Nephron (organoid): Measurements from ENCODE around the gene CITED1.

Experiments
- H3K27ac Mint-ChIP-seq, 3 experiments: 2 replicates each; pipeline ENCODE4 v1.8.0; 2020; ENCODE audit warnings: mixed read lengths in 3 of 3, mild to moderate bottlenecking in 2 of 3, moderate library complexity in 1 of 3
- H3K27me3 Mint-ChIP-seq: 2 replicates; pipeline ENCODE4 v1.8.0; 2021; ENCODE audit warnings: low read depth, mild to moderate bottlenecking, moderate library complexity, mixed read lengths
- H3K36me3 Mint-ChIP-seq: 2 replicates; pipeline ENCODE4 v1.8.0; 2020; ENCODE audit warnings: low read depth, mixed read lengths
- H3K4me1 Mint-ChIP-seq: 2 replicates; pipeline ENCODE4 v1.8.0; 2020; ENCODE audit warnings: mixed read lengths
- H3K4me3 Mint-ChIP-seq, 3 experiments: 2 replicates each; pipeline ENCODE4 v1.8.0; 2020; ENCODE audit warnings: mild to moderate bottlenecking in 3 of 3, mixed read lengths in 3 of 3, moderate library complexity in 2 of 3
- H3K9me3 Mint-ChIP-seq: 2 replicates; pipeline ENCODE4 v1.8.0; 2020; ENCODE audit warnings: mixed read lengths
- TF ChIP-seq, protein P1 (sequence below), 3 experiments: fragments of 200-600 bp; sonication (generic); IDR thresholded peaks; one replicate each; pipeline ENCODE4 v1.5.0; 2021; ENCODE audit warnings: antibody characterized with exemption in 3 of 3; ENCODE audit not compliant: unreplicated experiment in 3 of 3

Gene CITED1

DNA sequence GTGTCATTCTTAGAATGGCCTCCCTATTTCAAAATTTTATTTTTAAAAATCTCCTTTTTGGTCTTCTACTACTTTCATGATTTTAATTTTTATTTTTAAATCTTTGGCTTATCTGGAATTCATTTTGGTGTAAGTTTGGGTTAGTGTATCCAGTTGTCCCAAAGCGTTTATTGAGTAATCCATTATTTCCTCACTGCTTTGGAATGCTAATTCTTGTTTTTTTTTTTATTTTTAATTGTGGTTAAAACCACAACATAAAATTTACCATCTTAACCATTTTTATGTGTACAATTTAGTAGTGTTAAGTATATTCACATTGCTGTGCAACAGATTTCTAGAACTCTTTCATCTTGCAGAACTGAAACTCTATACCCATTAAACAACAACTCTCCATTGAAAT is 8.7 kb downstream of the CITED1 start:
- no peak overlapping the region for H3K27ac Mint-ChIP-seq
- TF ChIP-seq, protein P1, sequence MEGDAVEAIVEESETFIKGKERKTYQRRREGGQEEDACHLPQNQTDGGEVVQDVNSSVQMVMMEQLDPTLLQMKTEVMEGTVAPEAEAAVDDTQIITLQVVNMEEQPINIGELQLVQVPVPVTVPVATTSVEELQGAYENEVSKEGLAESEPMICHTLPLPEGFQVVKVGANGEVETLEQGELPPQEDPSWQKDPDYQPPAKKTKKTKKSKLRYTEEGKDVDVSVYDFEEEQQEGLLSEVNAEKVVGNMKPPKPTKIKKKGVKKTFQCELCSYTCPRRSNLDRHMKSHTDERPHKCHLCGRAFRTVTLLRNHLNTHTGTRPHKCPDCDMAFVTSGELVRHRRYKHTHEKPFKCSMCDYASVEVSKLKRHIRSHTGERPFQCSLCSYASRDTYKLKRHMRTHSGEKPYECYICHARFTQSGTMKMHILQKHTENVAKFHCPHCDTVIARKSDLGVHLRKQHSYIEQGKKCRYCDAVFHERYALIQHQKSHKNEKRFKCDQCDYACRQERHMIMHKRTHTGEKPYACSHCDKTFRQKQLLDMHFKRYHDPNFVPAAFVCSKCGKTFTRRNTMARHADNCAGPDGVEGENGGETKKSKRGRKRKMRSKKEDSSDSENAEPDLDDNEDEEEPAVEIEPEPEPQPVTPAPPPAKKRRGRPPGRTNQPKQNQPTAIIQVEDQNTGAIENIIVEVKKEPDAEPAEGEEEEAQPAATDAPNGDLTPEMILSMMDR (IDR thresholded peaks at IDR 0.05; ENCODE audit: unreplicated experiment in 3 of 3): no peak
- peaks cover 25% of the 10 kb centered on the region for H3K27me3 Mint-ChIP-seq
- no peak overlapping the region for H3K4me3 Mint-ChIP-seq
- peaks cover 15% of the 10 kb centered on the region for H3K9me3 Mint-ChIP-seq
- peaks cover 10% of the 10 kb centered on the region for H3K4me1 Mint-ChIP-seq
- H3K36me3 Mint-ChIP-seq: peaks cover 6% of the 10 kb centered on the region

DNA sequence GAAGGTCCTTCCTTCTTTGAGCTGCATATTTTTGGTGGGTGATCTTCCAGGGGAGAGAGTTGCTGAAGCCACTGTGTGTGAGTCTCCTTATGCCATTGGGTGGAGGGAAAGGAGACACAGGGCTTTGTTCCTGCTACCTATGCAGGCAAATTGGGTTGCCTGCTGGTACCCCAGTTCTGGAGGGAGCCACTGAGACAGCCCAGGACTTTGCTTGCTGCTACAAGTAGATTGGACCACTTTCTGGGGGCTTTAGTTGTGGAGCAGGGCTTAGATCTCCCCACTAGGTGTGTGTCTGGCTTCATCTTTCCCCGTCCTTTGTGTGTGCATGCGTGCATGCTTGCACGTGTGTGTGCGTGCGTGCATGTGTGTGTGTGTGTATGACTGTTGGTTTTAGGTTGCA is 10.0 kb downstream of the CITED1 start:
- TF ChIP-seq, protein P1 (IDR thresholded peaks at IDR 0.05; ENCODE audit: unreplicated experiment in 3 of 3): no peak
- Mint-ChIP-seq H3K4me1 (peaks cover 9% of the 10 kb centered on the region), H3K27me3 (peaks cover 17% of the 10 kb centered on the region), H3K27ac (no peak overlapping the region), H3K4me3 (no peak overlapping the region), H3K9me3 (peaks cover 14% of the 10 kb centered on the region), H3K36me3 (peaks cover 5% of the 10 kb centered on the region)

DNA sequence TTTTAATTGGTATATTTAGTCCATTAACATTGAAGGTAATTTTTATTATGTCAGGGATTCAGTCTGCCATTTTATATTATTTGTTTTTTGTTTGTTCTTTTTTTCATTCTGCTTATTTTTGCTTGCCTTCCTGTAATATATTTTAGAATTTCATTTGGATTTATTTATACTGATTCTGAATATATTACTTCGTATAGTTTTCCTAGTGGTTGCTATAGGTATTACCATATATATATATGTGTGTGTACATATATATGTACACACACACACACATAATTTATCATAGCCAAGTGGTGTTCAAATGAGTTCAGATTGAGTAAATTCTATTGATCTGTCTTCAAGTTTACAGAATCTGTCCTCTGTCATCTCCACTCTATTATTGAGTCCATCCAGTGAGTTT is 11.2 kb downstream of the CITED1 start:
- peaks cover 19% of the 10 kb centered on the region for H3K9me3 Mint-ChIP-seq
- H3K4me1 Mint-ChIP-seq: no peaks in the 10 kb centered on the region
- no peak overlapping the region for H3K4me3 Mint-ChIP-seq
- no peak overlapping the region for H3K27ac Mint-ChIP-seq
- TF ChIP-seq, protein P1 (IDR thresholded peaks at IDR 0.05; ENCODE audit: unreplicated experiment in 3 of 3): peak in 1 of 3 experiments; percentile 30
- peaks cover 3% of the 10 kb centered on the region for H3K36me3 Mint-ChIP-seq
- H3K27me3 Mint-ChIP-seq: peaks cover 14% of the 10 kb centered on the region

DNA sequence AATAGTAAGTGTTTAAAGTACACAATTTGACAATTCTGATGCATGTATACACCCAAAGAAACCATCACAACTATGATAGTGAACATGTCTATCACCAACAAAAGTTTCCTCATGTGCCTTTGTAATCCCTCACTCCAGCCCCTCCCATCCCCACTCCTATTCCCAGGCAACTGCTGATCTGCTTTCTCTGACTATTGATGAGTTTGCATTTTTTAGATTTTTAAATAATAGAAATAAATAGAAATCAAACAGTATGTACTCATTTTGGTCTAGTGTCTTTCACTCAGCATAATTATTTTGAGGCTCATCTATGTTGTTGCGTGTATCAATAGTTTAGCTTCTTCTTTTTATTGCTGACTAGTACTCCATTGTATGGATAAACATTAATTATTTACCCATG is 23.4 kb downstream of the CITED1 start:
- Mint-ChIP-seq H3K27me3 (peaks cover 5% of the 10 kb centered on the region), H3K36me3 (no peaks in the 10 kb centered on the region), H3K4me3 (no peak overlapping the region)

DNA sequence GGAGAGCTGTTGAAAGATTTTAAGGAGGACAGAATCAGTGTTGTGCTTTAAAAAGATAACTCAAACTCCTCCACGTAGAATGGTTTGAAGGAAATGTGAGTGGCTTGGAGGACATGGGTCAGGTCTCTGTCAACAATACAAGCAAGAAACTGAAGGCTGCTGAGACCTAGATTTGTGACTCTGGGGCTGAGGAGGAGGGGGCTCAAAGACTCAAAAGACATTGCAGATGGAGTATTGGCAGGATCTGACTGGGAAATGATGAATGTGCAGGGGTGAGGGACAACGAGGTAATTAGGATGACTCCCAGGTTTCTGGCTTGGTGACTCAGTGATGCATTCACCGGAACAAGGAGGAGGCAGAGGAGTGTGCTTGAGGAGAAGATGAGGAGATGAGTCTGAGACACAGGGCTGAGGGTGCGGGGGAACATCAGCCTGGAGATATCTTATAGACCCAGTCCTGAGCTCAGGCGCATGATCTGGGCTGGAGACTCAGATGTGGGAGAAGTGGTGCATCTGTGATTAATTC is 25.3 kb downstream of the CITED1 start:
- peaks cover 6% of the 10 kb centered on the region for H3K36me3 Mint-ChIP-seq
- H3K27me3 Mint-ChIP-seq: peaks cover 5% of the 10 kb centered on the region
- TF ChIP-seq, protein P1 (IDR thresholded peaks at IDR 0.05; ENCODE audit: unreplicated experiment in 3 of 3): no peak
- no peaks in the 10 kb centered on the region for H3K9me3 Mint-ChIP-seq
- peak overlapping the region; percentile 5 to 26 (median 6) for H3K27ac Mint-ChIP-seq
- H3K4me3 Mint-ChIP-seq: peak overlapping the region in 2 of 3 experiments; percentile 2 to 22
- peaks cover 19% of the 10 kb centered on the region for H3K4me1 Mint-ChIP-seq

More for the DNA sequence above, 23.4 kb downstream of the CITED1 start:
- TF ChIP-seq, protein P1 (IDR thresholded peaks at IDR 0.05; ENCODE audit: unreplicated experiment in 3 of 3): no peak
- Mint-ChIP-seq H3K4me1 (peaks cover 13% of the 10 kb centered on the region), H3K9me3 (no peaks in the 10 kb centered on the region), H3K27ac (no peak overlapping the region)

DNA sequence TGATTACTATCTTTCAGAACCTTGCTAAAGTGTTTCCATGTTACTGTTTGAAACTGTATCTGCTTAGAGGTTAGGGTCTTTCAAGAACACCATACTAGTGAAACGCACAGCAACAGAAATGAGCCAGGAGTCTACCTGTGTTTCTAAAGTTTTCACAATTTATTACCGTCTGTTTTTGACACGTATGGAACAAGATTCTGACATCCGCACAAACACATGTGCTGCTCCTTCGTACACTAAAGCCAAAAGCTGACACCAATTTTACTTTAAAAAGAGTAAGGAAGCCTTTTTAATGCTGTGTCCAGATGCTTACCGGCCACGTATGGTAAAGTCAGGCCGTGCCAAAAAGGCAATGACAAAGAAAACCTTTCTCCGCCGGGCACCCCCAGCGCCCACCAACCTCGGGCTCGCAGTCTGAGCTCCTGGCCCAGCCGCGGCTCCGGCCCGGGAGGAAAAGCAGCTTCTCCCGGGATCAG is 29.2 kb downstream of the CITED1 start:
- H3K9me3 Mint-ChIP-seq: no peaks in the 10 kb centered on the region
- no peaks in the 10 kb centered on the region for H3K27me3 Mint-ChIP-seq
- TF ChIP-seq, protein P1 (IDR thresholded peaks at IDR 0.05; ENCODE audit: unreplicated experiment in 3 of 3): no peak
- peaks cover 55% of the 10 kb centered on the region for H3K4me1 Mint-ChIP-seq
- peak overlapping the region; percentile 95 to 98 (median 96) for H3K4me3 Mint-ChIP-seq
- H3K27ac Mint-ChIP-seq: peak overlapping the region; percentile 88 to 98 (median 96)
- H3K36me3 Mint-ChIP-seq: peaks cover 44% of the 10 kb centered on the region
